Eye (tissue), 1 donor: ENCODE data around the gene SERPINA1.
"Not testable (repeated sequence)": the region's sequence is repeated elsewhere in the genome, so short reads cannot be mapped to it uniquely, and the experiment has no call there.

Experiments used
- DNase-seq: peaks from one replicate; pipeline ENCODE4 v3.0.0-alpha.2; 2015

SERPINA1 gene

GRCh38 chr14:94388384-94389103 is at the start of gene SERPINA1:
SERPINA1 (minus strand) TSS chr14:94388602; CDS start chr14:94383237, 5,365 bp downstream.
- DNase-seq: no peak

GRCh38 chr14:94428610-94429009 is 40.2 kb upstream of the SERPINA1 start:
- DNase-seq: no peak

- no peak for DNase-seq
Measured at GRCh38 chr14:94427016-94427613, 38.7 kb upstream of the SERPINA1 start.

- DNase-seq: no peak
Measured at GRCh38 chr14:94426526-94426925, 38.1 kb upstream of the SERPINA1 start.

- no peak for DNase-seq
Measured at GRCh38 chr14:94424371-94424770, 36.0 kb upstream of the SERPINA1 start.

- DNase-seq: peak; percentile 80
Measured at GRCh38 chr14:94423453-94424056, 35.2 kb upstream of the SERPINA1 start.

- no peak for DNase-seq
Measured at GRCh38 chr14:94421316-94421715, 32.9 kb upstream of the SERPINA1 start.

- DNase-seq: not testable (repeated sequence)
Measured at GRCh38 chr14:94417497-94418205, 29.2 kb upstream of the SERPINA1 start.

- DNase-seq: no peak
Measured at GRCh38 chr14:94412671-94413638, 24.6 kb upstream of the SERPINA1 start.

- no peak for DNase-seq
Measured at GRCh38 chr14:94411638-94412037, 23.2 kb upstream of the SERPINA1 start.

- not testable (repeated sequence) for DNase-seq
Measured at GRCh38 chr14:94409430-94409829, 21.0 kb upstream of the SERPINA1 start.

- DNase-seq: no peak
Measured at GRCh38 chr14:94408546-94409095, 20.2 kb upstream of the SERPINA1 start.

- DNase-seq: no peak
Measured at GRCh38 chr14:94407906-94408305, 19.5 kb upstream of the SERPINA1 start.

GRCh38 chr14:94406910-94407309 is 18.5 kb upstream of the SERPINA1 start:
- DNase-seq: no peak

GRCh38 chr14:94405486-94405885 is 17.1 kb upstream of the SERPINA1 start:
- DNase-seq: no peak

GRCh38 chr14:94404561-94404960 is 16.2 kb upstream of the SERPINA1 start:
- no peak for DNase-seq

- DNase-seq: no peak
Measured at GRCh38 chr14:94403312-94403932, 15.0 kb upstream of the SERPINA1 start.

GRCh38 chr14:94401083-94401482 is 12.7 kb upstream of the SERPINA1 start:
- no peak for DNase-seq

GRCh38 chr14:94400422-94400841 is 12.0 kb upstream of the SERPINA1 start:
- no peak for DNase-seq

GRCh38 chr14:94398536-94398935 is 10.1 kb upstream of the SERPINA1 start:
- DNase-seq: no peak

GRCh38 chr14:94398182-94398479 is 9.7 kb upstream of the SERPINA1 start:
- no peak for DNase-seq
